GM21619 (cell line): Measurements from ENCODE around the gene HOXA6.

ENCODE experiments used
- ATAC-seq: cut with Tn5 transposase; IDR thresholded peaks from one replicate; pipeline ENCODE4 v1.9.1; 2021; ENCODE audit not compliant: unreplicated experiment

Gene HOXA6

GRCh38 chr7:27147199-27148030, at the start of gene HOXA6:
Gene HOXA6, minus strand, starts transcription at chr7:27147774. Its CDS starts 25 bp downstream, at chr7:27147749.
- no peak for ATAC-seq

- no peak for ATAC-seq
Observed at GRCh38 chr7:27196287-27196767, 48.8 kb upstream of the HOXA6 start.

GRCh38 chr7:27194686-27195379, 47.3 kb upstream of the HOXA6 start:
- no peak for ATAC-seq

GRCh38 chr7:27194002-27194352, 46.4 kb upstream of the HOXA6 start:
- no peak for ATAC-seq

- ATAC-seq = no peak
Observed at GRCh38 chr7:27193335-27194001, 45.9 kb upstream of the HOXA6 start.

GRCh38 chr7:27192546-27193334, 45.2 kb upstream of the HOXA6 start:
- no peak for ATAC-seq

- ATAC-seq = no peak
Observed at GRCh38 chr7:27191833-27192545, 44.4 kb upstream of the HOXA6 start.

GRCh38 chr7:27191161-27191731, 43.7 kb upstream of the HOXA6 start:
- no peak for ATAC-seq

GRCh38 chr7:27189997-27190748, 42.6 kb upstream of the HOXA6 start:
- ATAC-seq = no peak

- no peak for ATAC-seq
Observed at GRCh38 chr7:27189295-27189996, 41.9 kb upstream of the HOXA6 start.

GRCh38 chr7:27188386-27189294, 41.1 kb upstream of the HOXA6 start:
- no peak for ATAC-seq

GRCh38 chr7:27187475-27188385, 40.2 kb upstream of the HOXA6 start:
- ATAC-seq = no peak

GRCh38 chr7:27186668-27187474, 39.3 kb upstream of the HOXA6 start:
- ATAC-seq = no peak

GRCh38 chr7:27185854-27186667, 38.5 kb upstream of the HOXA6 start:
- no peak for ATAC-seq
